ACHN (cell line): ENCODE measurements around the gene KERA.

Experiments used
- DNase-seq: peaks from one replicate; pipeline ENCODE4 v3.0.0-alpha.2; 2015
- in situ Hi-C: cut with HindIII; loops from 2 replicates; pipeline ENCODE4 v1.10.0; 2017; ENCODE audit warnings: low sequenced_read_pairs, low pct_ligation_motif_present, low pct_unique_long_range_greater_than_20kb

KERA gene

GRCh38 chr12:91033251-91033650 is 24.6 kb downstream of the KERA start:
- in situ Hi-C loops = no loop called here

GRCh38 chr12:91023326-91024004 is 34.4 kb downstream of the KERA start:
- no peak for DNase-seq
- in situ Hi-C loops = loop anchor here (25.0 kb wide), 1 partner anchor 314 kb away; no protein-coding TSS in a partner anchor

More at GRCh38 chr12:91033251-91033650, 24.6 kb downstream of the KERA start:
- DNase-seq = no peak

GRCh38 chr12:91021076-91021475 is 36.7 kb downstream of the KERA start:
- in situ Hi-C loops = loop anchor here (25.0 kb wide), 1 partner anchor 316 kb away; no protein-coding TSS in a partner anchor
- DNase-seq = no peak

DNA sequence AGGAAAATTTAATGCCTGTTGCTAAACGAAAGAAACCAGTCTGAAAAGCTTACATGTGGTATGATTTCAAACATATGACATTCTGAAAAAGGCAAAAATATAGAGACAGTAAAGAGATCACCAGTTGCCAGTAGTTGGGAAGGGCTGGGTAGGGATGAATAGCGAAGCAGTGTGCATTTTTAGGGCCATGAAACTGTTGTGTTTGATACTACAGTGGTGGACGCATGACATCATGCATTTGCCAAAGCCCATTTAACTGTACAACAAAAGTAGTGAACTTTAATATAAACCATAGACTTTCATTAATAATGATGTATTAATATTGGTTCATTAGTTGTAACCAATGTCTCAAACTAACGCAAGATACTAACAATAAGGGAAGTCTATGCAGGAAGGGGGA is 38.4 kb downstream of the KERA start:
- in situ Hi-C loops = loop anchor here (25.0 kb wide), 1 partner anchor 318 kb away; no protein-coding TSS in a partner anchor
- DNase-seq = no peak

DNA sequence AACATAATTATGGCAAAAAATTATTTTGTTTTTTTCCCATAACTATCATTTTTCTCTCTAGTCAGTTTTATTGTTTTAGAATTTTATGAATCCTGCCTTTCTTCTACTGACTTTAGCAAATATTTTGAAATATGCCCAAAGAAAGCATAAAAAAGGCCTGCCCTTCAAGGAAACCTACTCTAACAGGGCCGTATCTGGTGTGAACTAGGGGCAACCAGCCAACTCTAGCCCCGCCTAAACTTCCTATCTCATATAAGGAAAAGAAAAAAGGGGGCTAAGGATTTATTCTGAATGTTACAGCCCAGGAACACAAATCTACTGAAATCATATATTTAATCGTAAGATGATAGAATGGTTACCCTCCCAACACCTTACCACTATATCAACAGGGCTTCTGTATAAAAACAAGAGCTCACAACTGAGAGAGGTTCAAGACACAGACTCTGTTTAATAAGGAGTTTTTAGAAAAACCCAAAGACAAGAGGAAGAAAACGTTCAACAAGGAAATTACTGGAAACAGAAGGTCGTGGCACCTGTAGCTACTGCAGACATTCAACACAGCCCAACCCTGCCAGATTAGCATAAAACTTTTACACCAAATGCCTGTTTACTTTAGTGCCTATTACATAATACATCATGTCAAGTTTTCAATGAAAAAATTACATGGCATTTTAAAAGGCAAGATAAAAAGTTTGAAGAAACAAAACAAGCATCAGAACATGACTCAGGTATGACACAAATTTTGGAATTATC is 40.1 kb downstream of the KERA start:
- DNase-seq = no peak
- in situ Hi-C loops = loop anchor here (25.0 kb wide), 1 partner anchor 320 kb away; no protein-coding TSS in a partner anchor

DNA sequence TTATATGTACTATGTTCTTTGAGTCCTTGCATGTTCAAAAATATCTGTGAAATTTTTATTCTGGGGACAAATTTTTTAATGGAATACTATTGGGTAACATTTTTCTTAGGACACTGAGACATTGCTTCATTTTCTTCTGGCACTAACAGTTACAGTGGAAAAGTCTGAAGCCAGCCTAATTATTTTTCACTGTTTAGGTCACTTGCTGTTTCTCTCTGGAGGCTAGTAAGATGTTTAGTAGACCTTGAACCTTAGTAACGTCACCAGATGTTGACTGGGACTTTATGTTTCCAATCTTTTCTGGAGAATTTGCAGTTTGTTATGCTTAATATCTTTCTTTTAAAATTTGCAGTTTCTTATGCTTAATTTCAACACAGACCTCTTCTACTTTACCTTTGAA is 40.8 kb downstream of the KERA start:
- no peak for DNase-seq

DNA sequence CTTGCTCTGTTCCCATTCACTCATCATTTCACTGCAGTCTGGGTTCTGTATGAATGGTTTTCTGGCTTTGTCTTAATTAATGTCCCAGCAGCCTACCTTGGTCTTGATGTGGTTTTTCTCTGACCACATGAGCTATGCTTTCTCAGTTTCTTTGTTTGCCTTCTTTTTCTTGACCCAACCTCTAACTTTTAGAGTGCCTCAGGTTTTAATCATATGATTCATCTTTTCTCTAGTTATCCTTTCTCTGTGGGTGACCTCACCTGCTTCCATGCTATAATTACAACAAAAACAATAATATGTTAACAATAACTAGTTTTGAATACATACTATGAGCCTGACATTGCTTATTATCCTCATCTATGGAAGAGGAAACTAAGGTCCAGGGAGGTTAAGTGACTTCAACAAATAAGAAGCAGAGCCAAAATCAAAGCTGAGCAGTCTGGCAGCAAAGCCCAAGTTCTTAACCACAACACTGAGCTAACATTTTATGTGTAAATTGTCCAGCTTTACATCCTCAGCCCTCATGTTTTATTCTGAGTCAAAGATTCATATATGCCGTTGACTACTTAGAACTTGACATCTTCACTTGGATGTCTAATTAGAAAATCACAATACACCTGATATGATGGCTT is 48.4 kb downstream of the KERA start:
- in situ Hi-C loops = loop anchor here (25.0 kb wide), 1 partner anchor 328 kb away; no protein-coding TSS in a partner anchor
- DNase-seq = no peak

More for the DNA sequence above, 40.8 kb downstream of the KERA start:
- in situ Hi-C loops = loop anchor here (25.0 kb wide), 1 partner anchor 320 kb away; no protein-coding TSS in a partner anchor

DNA sequence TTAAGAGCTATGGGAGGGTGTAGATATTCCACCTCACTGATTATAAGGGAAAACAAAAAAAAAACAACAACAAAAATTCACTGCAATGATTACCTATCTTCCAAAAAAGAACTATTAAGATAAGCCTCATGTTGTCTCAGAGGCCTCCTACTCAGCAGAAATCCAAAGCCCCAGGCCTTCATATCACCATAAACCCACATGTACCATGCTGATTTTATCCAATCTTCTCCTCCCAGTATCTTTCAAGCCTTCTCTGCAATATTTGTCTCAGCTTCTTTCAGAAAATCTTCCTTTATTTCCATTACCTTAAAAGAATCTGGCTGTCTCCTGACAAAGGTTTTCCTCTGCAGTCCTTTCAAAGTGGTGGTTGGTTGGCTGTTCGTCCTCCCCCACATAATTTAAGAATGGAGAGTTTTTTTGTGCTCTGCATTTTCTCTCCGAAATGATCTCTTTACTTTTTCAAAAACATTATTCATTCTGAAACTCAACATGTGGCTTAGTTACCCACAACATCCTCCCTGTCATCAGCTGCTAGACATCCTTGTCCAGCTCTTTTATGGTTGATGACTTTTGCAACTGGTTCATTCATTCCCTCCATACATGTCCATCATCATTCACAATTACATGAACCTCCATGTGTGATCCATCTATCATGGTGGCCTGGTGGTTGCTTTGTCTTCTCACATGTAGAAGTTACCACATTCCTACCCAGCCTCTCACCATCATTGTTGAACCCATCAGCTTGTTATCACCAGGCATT is 50.1 kb downstream of the KERA start:
- in situ Hi-C loops = loop anchor here (25.0 kb wide), 1 partner anchor 330 kb away; no protein-coding TSS in a partner anchor
- DNase-seq = no peak

GRCh38 chr12:91004872-91005271 is 53.0 kb downstream of the KERA start, which contains the start of gene EPYC:
EPYC (minus strand) TSS chr12:91004972; CDS start chr12:91002565, 2,407 bp downstream.
- in situ Hi-C loops = loop anchor here (25.0 kb wide), 1 partner anchor 332 kb away; no protein-coding TSS in a partner anchor
- no peak for DNase-seq

DNA sequence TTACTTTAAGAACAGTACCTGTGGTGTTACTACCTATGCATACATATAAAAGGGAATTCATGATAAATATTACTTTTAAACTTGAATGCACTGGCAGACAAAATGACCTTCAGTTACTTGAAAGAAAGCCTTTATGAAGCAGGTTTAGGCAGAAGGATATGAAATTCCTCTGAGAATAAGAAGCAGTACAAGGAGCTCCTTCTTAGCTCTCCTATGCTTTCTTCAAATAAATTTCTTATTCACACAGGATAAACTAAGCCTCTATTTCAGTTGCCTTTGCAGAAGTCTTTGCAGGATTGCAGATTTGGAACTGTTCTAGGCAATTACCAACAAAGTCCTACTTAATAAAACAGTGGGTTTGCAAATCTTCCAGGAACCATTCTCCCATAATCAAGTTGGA is 54.1 kb downstream of the KERA start:
- in situ Hi-C loops = loop anchor here (25.0 kb wide), 1 partner anchor 334 kb away; no protein-coding TSS in a partner anchor
- no peak for DNase-seq

DNA sequence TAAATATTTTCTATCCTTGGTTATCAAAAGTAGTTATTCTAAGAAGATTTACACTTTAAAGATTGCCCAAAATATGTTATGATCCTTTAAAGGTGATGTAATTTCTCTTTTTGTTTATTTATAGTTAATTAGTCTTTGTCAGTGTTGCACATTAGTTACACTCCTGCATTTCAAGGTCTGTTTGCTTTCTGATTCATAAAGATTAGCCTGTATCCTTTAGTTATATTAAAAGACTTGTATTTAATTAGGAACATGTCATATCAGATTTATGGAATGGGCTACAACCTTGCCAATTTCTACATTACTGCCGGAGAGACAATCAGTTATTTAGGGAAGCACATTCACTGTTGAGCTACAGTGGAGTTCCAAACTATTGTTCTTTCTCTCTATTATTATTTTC is 56.5 kb downstream of the KERA start:
- no peak for DNase-seq
- in situ Hi-C loops = loop anchor here (25.0 kb wide), 1 partner anchor 336 kb away; no protein-coding TSS in a partner anchor
